HG03175 (cell line): Measurements from ENCODE around the gene FMR1NB.
A peak's percentile ranks its signal among the peaks of the same experiment; 100 is the strongest.

Experiments used
- ATAC-seq: cut with Tn5 transposase; IDR thresholded peaks from one replicate; pipeline ENCODE4 v1.9.1; 2021; ENCODE audit warnings: mild to moderate bottlenecking, moderate library complexity; ENCODE audit not compliant: unreplicated experiment

FMR1NB gene

DNA sequence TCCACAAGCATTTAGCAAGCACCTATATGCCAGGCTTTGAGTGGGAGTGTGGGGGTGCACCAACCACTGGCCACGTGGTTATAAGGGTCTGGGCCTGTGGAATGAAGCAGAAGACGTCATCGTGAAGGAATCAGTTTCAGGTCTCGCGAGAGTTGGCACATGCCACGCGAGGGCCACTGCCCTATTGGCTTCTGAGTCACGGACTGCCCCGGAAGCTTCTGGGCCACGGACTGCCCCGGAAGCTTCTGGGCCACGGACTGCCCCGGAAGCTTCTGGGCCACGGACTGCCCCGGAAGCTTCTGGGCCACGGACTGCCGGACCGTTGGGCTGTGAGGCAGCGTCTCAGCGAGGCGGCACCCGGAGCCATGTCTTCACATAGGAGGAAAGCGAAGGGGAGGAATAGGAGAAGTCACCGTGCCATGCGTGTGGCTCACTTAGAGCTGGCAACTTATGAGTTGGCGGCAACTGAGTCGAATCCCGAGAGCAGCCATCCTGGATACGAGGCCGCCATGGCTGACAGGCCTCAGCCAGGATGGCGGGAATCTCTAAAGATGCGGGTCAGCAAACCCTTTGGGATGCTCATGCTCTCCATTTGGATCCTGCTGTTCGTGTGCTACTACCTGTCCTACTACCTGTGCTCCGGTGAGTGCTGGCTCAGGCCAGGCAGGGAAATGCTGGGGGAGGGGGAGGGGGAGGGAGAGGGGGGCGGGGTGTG lies at the start of gene FMR1NB:
FMR1NB (plus strand) TSS at position 300 of the 715 bp plus-strand sequence; CDS start at position 366, 66 bp downstream.
- ATAC-seq: no peak

DNA sequence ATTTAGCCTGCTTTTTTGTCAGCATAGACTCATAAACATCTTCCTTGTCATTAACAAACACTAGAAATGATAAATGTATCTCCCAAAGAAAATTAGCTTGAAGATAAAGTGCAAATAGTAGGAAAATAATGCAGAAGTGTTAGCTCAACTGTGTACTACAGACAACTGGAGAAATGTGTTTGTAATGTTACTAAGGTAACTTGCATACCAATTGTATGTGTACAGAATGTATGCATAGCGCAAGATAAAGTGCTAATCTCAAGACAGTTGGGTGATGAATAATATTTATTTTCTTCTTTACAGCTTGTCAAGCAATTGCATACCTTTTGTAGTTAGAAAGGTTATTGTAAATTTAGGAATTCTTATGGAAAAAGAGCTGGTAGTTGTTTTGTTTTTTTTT lies 47.3 kb upstream of the FMR1NB start:
- no peak for ATAC-seq

GRCh38 chrX:147935156-147935758 lies 45.9 kb upstream of the FMR1NB start:
- ATAC-seq: no peak

GRCh38 chrX:147945286-147945685 lies 35.9 kb upstream of the FMR1NB start:
- no peak for ATAC-seq

- no peak for ATAC-seq
These were observed 32.6 kb upstream of the FMR1NB start for GRCh38 chrX:147948531-147948930.

DNA sequence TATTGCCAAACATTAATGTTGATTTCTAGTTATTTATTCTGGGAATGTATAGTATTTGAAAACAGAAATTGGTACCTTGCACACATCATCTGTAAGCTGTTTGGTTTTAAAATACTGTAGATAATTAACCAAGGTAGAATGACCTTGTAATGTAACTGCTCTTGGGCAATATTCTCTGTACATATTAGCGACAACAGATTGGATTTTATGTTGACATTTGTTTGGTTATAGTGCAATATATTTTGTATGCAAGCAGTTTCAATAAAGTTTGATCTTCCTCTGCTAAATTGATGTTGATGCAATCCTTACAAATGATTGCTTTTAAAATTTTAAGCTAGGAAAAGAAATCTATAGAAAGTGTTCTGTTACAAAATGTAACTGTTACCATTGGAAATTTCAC lies 30.8 kb upstream of the FMR1NB start:
- no peak for ATAC-seq

DNA sequence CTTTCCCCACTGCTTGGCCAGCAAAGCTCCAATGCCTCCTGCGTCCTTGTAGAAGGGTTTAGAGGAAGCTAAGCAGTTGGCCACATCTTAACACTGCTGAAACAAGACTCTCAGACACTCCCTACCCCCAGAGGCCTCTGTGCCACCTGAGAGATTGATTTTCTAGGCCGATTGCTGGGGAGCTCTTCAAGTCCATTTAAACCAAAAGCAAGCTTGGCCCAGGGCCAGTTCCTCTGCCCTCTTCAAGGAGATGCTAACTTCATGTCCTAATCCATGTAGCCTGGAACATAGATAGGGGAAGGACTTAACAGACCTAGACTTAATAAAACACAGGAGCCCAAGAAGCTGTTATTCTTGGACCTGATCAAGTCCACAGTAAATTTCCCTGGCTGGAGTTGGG lies 27.2 kb upstream of the FMR1NB start:
- no peak for ATAC-seq

GRCh38 chrX:147957291-147957690 lies 23.8 kb upstream of the FMR1NB start:
- ATAC-seq: no peak

GRCh38 chrX:147958291-147958690 lies 22.8 kb upstream of the FMR1NB start:
- no peak for ATAC-seq

- no peak for ATAC-seq
These were observed 20.4 kb upstream of the FMR1NB start for GRCh38 chrX:147960722-147961121.

DNA sequence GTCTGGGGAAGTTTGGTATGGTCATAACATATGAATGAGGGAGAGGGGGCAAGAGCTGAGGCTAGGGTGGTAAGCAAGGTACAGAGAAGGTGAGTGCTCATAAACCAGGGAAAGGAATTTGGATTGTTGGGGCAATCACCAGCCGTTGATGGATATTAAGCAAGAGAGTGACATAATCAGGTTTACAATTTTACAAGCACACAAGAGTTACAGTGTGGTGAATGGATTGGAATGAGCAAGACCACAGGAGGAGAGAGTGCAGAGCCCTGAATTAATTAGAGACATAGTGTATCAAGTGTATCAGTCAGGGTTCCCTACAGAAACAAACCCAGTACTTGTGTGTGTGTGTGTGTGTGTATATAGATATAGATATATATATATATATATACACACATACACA lies 18.7 kb upstream of the FMR1NB start:
- no peak for ATAC-seq

- ATAC-seq: no peak
These were observed 2.2 kb upstream of the FMR1NB start for GRCh38 chrX:147978931-147979330.

DNA sequence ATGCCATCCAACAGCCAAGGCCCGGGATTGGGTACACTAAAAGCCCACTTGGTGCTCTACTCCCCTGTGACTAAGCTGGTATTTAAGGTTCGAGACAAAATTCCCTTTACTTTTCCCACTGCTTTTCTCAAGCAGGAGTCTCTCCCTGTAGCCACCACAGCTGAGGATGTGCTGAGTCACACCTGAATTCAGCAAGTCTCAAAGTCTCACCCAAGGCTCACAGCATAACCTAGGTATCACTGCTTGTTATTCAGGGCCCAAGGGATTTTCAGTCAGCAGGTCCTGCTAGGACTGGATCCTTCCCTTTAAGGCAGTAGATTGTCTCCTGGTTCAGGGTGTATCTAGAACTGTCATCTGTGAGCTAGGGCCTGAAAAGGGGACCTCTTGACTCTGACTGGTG lies 39.2 kb downstream of the FMR1NB start:
- ATAC-seq: no peak

GRCh38 chrX:148024425-148025148 lies 43.5 kb downstream of the FMR1NB start:
- peak; percentile 96 for ATAC-seq

DNA sequence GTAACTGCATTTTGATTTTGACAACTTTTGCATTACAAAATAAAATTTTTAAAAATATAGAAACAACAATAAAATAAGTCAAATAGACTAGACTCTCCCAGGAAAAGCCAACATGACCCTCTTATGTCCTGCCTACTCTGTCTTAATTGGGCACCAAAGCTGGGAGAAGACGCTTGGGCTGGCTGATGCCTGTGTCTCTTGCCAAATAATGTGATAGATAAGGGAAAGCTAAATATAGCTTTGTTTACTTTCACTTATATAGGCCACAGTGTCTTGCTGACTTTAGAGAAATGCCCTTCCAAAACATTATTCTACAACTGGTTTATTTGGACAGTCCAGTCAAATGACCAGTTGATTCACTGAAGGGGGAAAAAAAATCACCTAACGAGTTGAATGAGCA lies 54.2 kb downstream of the FMR1NB start:
- no peak for ATAC-seq

GRCh38 chrX:148037020-148037419 lies 55.9 kb downstream of the FMR1NB start:
- no peak for ATAC-seq

DNA sequence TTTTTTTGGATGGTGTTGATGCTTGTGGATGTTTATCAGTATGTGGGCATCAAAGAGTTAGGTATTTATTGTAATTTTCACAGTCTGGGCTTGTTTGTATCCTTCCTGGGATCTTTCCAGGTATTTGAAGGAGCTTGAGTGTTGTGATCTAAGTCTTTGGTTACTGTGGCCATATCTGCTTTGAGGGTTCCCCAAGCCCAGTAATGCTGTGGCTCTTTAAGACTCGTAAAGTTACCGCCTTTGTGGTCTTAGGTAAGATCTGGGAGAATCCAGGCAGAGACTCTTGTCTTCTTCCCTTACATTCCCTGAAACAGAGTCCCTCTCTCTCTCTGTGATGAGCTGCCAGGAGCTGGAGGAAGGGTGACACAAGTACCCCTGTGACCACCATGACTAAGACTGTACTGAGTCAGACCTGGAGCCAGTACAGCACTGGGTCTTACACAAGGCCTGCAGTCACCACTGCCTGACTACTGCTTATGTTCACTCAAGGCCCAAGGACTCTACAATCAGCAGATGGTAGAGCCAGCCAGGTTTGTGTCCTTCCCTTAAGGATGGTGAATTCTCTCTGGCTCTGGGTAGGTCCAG lies 62.2 kb downstream of the FMR1NB start:
- no peak for ATAC-seq

DNA sequence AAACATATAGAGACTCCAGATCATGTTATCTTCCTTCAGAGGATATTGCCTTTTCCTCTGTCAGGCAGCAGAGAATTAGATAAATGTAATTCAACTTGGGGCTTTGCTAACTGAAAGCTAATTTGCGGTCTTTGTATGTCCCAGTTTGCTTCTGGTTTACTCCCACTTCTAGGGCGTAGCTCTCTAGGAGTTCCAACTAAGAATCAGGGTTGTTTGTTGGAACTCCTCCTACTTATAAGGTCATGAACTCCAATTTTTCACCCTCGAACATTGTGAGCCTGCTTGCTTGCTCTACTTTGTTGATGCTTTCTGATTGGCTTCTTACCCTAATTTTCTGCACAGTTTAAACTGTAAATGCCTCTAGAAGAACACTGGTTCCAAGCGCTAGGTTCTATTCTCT lies 66.1 kb downstream of the FMR1NB start:
- ATAC-seq: no peak

DNA sequence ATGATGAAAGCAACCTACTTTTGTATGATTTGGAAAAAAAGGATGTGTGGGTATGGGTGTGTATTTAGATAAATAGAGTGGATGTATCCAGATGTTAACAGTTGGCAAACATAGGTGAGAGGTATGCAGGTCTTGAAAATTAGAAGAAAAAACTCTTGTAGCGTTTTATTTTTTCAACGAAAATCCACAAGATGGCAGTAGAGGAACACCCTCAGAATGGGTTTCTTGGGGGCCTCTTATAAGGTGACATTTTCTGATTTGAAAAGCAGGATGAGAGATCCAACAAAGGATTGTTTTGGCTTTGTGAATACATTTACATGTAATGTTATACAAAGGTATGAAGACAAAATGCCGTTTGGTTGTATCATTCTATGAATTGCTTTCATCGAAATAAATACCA lies 68.3 kb downstream of the FMR1NB start:
- ATAC-seq: no peak

DNA sequence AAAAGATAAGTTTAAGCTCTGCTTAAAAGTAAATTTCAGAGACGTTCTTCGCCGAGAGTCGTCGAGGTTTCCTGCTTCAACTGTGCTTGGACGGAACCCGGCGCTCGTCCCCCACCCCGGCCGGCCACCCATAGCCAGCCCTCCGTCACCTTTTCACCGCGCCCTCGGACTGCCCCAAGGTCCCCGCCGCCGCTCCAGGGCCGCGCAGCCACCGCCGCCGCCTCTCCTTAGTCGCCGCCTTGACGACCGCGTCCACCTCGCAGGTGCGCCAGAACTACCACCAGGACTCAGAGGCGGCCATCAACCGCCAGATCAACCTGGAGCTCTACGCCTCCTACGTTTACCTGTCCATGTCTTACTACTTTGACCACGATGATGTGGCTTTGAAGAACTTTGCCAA lies 70.8 kb downstream of the FMR1NB start:
- ATAC-seq: no peak

- no peak for ATAC-seq
These were observed 86.1 kb downstream of the FMR1NB start for GRCh38 chrX:148067285-148067684.
